Activated CD8-positive, alpha-beta T cell treated with anti-CD3 and anti-CD28 coated beads for 36 hours (primary cell): ENCODE results near the gene IFI27. TPM values are rescaled to one million over a fixed set of nuclear protein-coding genes. Genes with fewer than 3 reads are reported as not detected.
A peak's percentile ranks its signal among the peaks of the same experiment; 100 is the strongest.

Experiments used
- ATAC-seq: fragments of 200-7000 bp; cut with Tn5 transposase; one replicate; pipeline ENCODE4 v1.10.0; 2021; ENCODE audit warnings: mild to moderate bottlenecking, moderate library complexity
- CTCF ChIA-PET: fragments of 350-600 bp; sonication (Branson Sonifier 250); formaldehyde crosslinking; loops from one replicate; lab custom pipeline; 2021; ENCODE audit warnings: antibody characterized with exemption; lab: Charles Lee
- POLR2A ChIA-PET: fragments of 350-600 bp; sonication (Branson Sonifier 250); formaldehyde crosslinking; loops from one replicate; lab custom pipeline; 2021; ENCODE audit warnings: antibody characterized with exemption; lab: Charles Lee
- DNase-seq: peaks from one replicate; pipeline ENCODE4 v3.0.0-alpha.2; 2020
- H3K27ac Mint-ChIP-seq: one replicate; pipeline ENCODE4 v1.8.0; 2021; ENCODE audit warnings: mild to moderate bottlenecking, mixed read lengths
- H3K27me3 Mint-ChIP-seq: one replicate; pipeline ENCODE4 v1.8.0; 2021; ENCODE audit warnings: mixed read lengths
- H3K36me3 Mint-ChIP-seq: one replicate; pipeline ENCODE4 v1.8.0; 2021; ENCODE audit warnings: low read depth, mixed read lengths
- H3K4me1 Mint-ChIP-seq: one replicate; pipeline ENCODE4 v1.8.0; 2021; ENCODE audit warnings: low read depth, mixed read lengths
- H3K4me3 Mint-ChIP-seq: one replicate; pipeline ENCODE4 v1.8.0; 2021; ENCODE audit warnings: mild to moderate bottlenecking, moderate library complexity, mixed read lengths
- H3K9me3 Mint-ChIP-seq: one replicate; pipeline ENCODE4 v1.8.0; 2021; ENCODE audit warnings: mixed read lengths
- CTCF ChIP-seq: fragments of 200-600 bp; IDR thresholded peaks from one replicate; pipeline ENCODE4 v1.8.0; 2022; ENCODE audit warnings: antibody characterized with exemption, mild to moderate bottlenecking
- intact Hi-C: fragments of 100-400 bp; cut with micrococcal nuclease; formaldehyde crosslinking; loops from one replicate; pipeline ENCODE4 v1.10.0; 2022
- total RNA-seq, 2 experiments: library from RNA; stranded (reverse); gene quantifications; one replicate each; pipeline ENCODE4 v1.2.3, GENCODE V29; 2021

The IFI27 gene
- total RNA-seq, 2 experiments from 2014 or later = 0.86 to 4.1 TPM

GRCh38 chr14:94080621-94081385 lies 29.7 kb upstream of the IFI27 start, which contains the start of the genes DDX24 and IFI27L1:
Gene DDX24 (minus strand): TSS chr14:94081202. CDS start chr14:94079742, 1,460 bp downstream.
Gene IFI27L1 (plus strand): TSS chr14:94081310. CDS start chr14:94096938, 15,628 bp downstream.
- Mint-ChIP-seq H3K36me3 (peaks cover 44% of the 10 kb centered on the region), H3K27ac (peak within 1 kb of the TSS; percentile 99), H3K9me3 (no peaks in the 10 kb centered on the region), H3K4me1 (peaks cover 44% of the 10 kb centered on the region), H3K4me3 (peak within 1 kb of the TSS; percentile 98), H3K27me3 (no peaks in the 10 kb centered on the region)
- intact Hi-C loops = loop anchor here (2.0 kb wide), 1 partner anchor 24 kb away; no protein-coding TSS in a partner anchor
- peak; percentile 98 for ATAC-seq
- CTCF ChIA-PET = interaction anchor here (1.2 to 4.8 kb wide), 8 partner anchors 11 to 144 kb away, joined by 3 to 29 read pairs (median 18); no protein-coding TSS in a partner anchor
- TF ChIP-seq CTCF = no peak
- POLR2A ChIA-PET = interaction anchor here (0.6 to 4.5 kb wide), 11 partner anchors 11 to 120 kb away, joined by 3 to 34 read pairs (median 5); partner anchors contain the start of genes IFI27L2 and OTUB2
- DNase-seq = peak; percentile 98

DNA sequence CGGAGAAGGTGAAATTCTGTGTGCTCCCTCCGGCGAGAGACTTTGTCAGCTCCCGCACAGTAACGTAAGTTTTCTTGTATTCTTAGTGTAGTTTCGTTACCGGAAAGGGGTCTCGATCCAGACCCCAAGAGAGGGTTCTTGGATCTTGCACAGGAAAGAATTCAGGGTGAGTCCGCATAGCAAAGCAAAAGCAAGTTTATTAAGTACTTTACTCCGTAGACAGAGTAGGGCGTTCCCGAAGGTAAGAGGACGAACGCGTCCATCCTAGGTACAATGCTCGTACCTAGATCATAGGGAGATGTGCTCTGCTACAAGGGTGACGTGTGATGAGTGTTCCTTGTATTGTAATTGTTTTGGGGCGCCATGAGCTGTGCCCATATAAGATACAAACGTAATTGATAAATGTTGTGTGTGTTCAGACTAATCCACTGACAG lies 29.1 kb upstream of the IFI27 start:
- Mint-ChIP-seq H3K4me1 (peaks cover 40% of the 10 kb centered on the region), H3K9me3 (peaks cover 1% of the 10 kb centered on the region), H3K36me3 (peaks cover 38% of the 10 kb centered on the region), H3K4me3 (peak overlapping the region; percentile 98), H3K27me3 (no peaks in the 10 kb centered on the region), H3K27ac (peak overlapping the region; percentile 99)
- POLR2A ChIA-PET = interaction anchor here (0.7 to 4.5 kb wide), 11 partner anchors 9 to 121 kb away, joined by 3 to 34 read pairs (median 5); partner anchors contain the start of genes IFI27L2 and OTUB2
- DNase-seq = peak; percentile 20
- CTCF ChIA-PET = interaction anchor here (1.2 to 4.8 kb wide), 9 partner anchors 10 to 144 kb away, joined by 3 to 29 read pairs (median 17); no protein-coding TSS in a partner anchor
- no peak for TF ChIP-seq CTCF
- peak; percentile 34 for ATAC-seq
- intact Hi-C loops = loop anchor here (2.0 kb wide), 1 partner anchor 25 kb away; no protein-coding TSS in a partner anchor

DNA sequence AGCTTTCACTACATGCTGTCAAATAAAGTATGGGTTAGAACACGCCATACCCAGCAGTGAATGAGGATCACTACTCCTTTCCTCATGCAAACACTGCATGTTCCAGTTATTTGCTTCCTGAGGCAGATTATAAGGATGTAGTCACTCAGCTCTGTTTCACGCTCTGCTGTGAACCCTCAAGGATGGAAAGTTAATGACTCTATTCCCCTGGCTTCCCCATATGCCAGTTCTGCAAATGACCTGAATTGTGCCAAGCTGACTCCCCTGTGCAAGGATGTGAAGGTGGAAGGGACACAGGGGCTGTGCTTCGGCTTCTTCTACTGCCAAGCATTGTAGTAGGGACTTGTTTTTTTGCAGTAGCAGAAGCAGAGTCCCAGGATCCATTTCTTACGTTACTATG lies 22.6 kb upstream of the IFI27 start:
- H3K4me1 Mint-ChIP-seq = peaks cover 1% of the 10 kb centered on the region
- H3K27me3 Mint-ChIP-seq = no peaks in the 10 kb centered on the region
- POLR2A ChIA-PET = interaction anchor here (0.9 kb wide), 1 partner anchor 85 kb away, joined by 3 read pairs; no protein-coding TSS in a partner anchor
- intact Hi-C loops = no loop called here
- no peaks in the 10 kb centered on the region for H3K36me3 Mint-ChIP-seq
- TF ChIP-seq CTCF = no peak
- no peak for ATAC-seq
- peaks cover 1% of the 10 kb centered on the region for H3K9me3 Mint-ChIP-seq
- no peak overlapping the region for H3K27ac Mint-ChIP-seq
- H3K4me3 Mint-ChIP-seq = no peak overlapping the region
- DNase-seq = no peak
- CTCF ChIA-PET = interaction anchor here (1.0 to 1.5 kb wide), 2 partner anchors 27 to 49 kb away, joined by 4 read pairs; no protein-coding TSS in a partner anchor

DNA sequence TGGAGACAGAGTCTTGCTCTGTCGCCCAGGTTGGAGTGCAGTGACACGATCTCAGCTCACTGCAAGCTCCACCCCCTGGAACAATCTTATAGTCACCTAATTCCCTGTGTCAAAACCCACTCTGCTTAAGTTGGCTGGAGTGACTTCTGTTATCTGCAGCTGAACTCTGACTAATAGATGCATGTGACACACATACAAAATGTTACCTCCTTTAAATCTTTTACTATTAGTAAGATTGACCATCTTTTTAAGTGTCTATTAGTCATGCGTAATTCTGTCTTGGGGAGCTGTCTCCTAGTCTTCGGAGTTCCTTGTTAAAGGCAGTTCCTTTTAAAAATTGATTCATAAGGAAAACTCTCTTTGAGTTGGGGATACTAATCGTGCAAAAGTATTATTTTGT lies 22.0 kb upstream of the IFI27 start:
- Mint-ChIP-seq H3K4me1 (no peaks in the 10 kb centered on the region), H3K4me3 (no peak overlapping the region), H3K36me3 (no peaks in the 10 kb centered on the region), H3K9me3 (peaks cover 1% of the 10 kb centered on the region), H3K27ac (no peak overlapping the region), H3K27me3 (no peaks in the 10 kb centered on the region)
- DNase-seq (no peak), ATAC-seq (no peak)
- POLR2A ChIA-PET = no interaction called here
- CTCF ChIA-PET = interaction anchor here (1.0 to 1.5 kb wide), 2 partner anchors 27 to 48 kb away, joined by 4 read pairs; no protein-coding TSS in a partner anchor
- intact Hi-C loops = no loop called here
- TF ChIP-seq CTCF = no peak
